Activated naive CD8-positive, alpha-beta T cell treated with anti-CD3 and anti-CD28 coated beads, Interleukin-2, amount 50 U/mL, for 24 hours (primary cell): ENCODE data around the gene EBF3.

ENCODE experiments used
- ATAC-seq: fragments of 150-1000 bp; cut with Tn5 transposase; one replicate; pipeline ENCODE4 v1.10.0; 2021
- DNase-seq: peaks from one replicate; pipeline ENCODE4 v3.0.0; 2021
- H3K27ac Mint-ChIP-seq: one replicate; pipeline ENCODE4 v1.8.0; 2021; ENCODE audit warnings: mild to moderate bottlenecking, mixed read lengths
- H3K27me3 Mint-ChIP-seq: one replicate; pipeline ENCODE4 v1.8.0; 2021; ENCODE audit warnings: mixed read lengths
- H3K36me3 Mint-ChIP-seq: one replicate; pipeline ENCODE4 v1.8.0; 2021; ENCODE audit warnings: low read depth, mixed read lengths
- H3K4me1 Mint-ChIP-seq: one replicate; pipeline ENCODE4 v1.8.0; 2021; ENCODE audit warnings: mixed read lengths
- H3K4me3 Mint-ChIP-seq: one replicate; pipeline ENCODE4 v1.8.0; 2021; ENCODE audit warnings: mild to moderate bottlenecking, moderate library complexity, mixed read lengths
- H3K9me3 Mint-ChIP-seq: one replicate; pipeline ENCODE4 v1.8.0; 2021; ENCODE audit warnings: mixed read lengths

Gene EBF3

GRCh38 chr10:129833468-129833950 lies 130.6 kb downstream of the EBF3 start:
- no peaks in the 10 kb centered on the region for H3K9me3 Mint-ChIP-seq
- no peak overlapping the region for H3K4me3 Mint-ChIP-seq
- H3K36me3 Mint-ChIP-seq: no peaks in the 10 kb centered on the region
- ATAC-seq (no peak), DNase-seq (no peak)
- H3K27ac Mint-ChIP-seq: no peak overlapping the region
- H3K4me1 Mint-ChIP-seq: no peaks in the 10 kb centered on the region
- H3K27me3 Mint-ChIP-seq: no peaks in the 10 kb centered on the region

DNA sequence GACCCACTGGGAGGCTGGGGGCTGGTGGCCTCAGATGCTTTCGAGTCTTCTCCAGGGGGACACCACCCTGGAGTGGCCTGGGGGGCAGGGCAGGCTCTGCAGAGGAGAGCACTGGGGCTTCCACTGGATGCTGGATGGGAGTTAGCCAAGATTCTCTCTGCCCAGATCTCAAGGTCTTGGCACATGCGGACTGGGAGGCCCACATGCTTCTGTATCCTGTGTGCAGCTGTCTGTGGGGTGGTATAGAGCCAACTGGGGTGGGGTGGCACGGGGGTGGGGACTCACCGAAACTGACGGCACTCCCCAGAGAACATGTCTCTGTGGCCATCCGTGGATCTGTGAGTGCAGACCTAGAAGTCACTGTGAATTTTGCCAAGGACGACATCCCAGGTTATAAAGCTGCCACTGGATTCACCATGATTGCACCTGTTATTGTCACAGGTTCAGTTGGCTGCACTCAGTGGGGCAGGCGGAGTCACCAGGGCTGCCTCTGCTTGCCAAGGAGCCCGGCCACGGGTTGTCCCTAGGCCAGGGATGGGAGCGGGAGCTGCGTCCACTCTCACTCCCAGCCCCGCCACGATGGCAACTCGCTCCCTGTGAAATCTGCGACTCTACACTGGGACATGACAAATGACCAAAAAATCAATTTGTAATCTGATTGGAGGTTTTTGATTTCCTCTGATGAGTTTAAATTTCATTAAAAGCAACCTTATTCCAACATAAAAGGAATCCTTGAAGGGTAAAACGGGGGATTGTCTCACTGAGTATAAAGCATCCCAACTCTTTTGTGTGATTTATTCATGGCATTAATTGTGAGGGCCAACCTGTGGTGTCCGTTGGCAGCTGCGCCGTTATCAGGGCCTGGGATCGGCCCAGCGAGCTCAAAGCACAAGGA lies 131.3 kb downstream of the EBF3 start:
- H3K4me1 Mint-ChIP-seq: no peaks in the 10 kb centered on the region
- H3K4me3 Mint-ChIP-seq: no peak overlapping the region
- DNase-seq (no peak), ATAC-seq (no peak)
- H3K27me3 Mint-ChIP-seq: no peaks in the 10 kb centered on the region
- H3K36me3 Mint-ChIP-seq: no peaks in the 10 kb centered on the region
- H3K27ac Mint-ChIP-seq: no peak overlapping the region
- no peaks in the 10 kb centered on the region for H3K9me3 Mint-ChIP-seq

DNA sequence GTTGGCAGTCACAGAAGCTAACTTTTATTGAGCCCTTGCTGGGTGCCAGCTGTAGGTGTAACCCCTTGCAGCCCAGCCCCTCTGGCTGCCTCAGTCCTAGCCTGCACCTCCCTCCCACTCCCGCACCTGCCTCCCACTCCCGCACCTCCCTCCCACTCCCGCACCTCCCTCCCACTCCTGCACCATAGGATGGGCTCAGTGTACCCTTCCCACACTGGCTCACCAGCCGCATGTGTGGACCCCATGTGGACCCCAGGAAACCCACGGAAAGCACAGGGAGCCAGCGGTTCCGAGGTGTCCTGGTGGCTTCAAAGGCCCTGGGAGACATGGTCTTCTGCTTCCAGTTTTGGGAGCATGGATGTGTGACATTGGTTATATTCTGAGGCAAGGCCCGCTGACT lies 132.9 kb downstream of the EBF3 start:
- H3K27me3 Mint-ChIP-seq: no peaks in the 10 kb centered on the region
- H3K4me3 Mint-ChIP-seq: no peak overlapping the region
- no peaks in the 10 kb centered on the region for H3K4me1 Mint-ChIP-seq
- H3K36me3 Mint-ChIP-seq: no peaks in the 10 kb centered on the region
- ATAC-seq (no peak), DNase-seq (no peak)
- no peaks in the 10 kb centered on the region for H3K9me3 Mint-ChIP-seq
- H3K27ac Mint-ChIP-seq: no peak overlapping the region

GRCh38 chr10:129825826-129826225 lies 138.2 kb downstream of the EBF3 start:
- Mint-ChIP-seq H3K4me3 (no peak overlapping the region), H3K27me3 (no peaks in the 10 kb centered on the region), H3K27ac (no peak overlapping the region), H3K9me3 (no peaks in the 10 kb centered on the region), H3K36me3 (no peaks in the 10 kb centered on the region), H3K4me1 (no peaks in the 10 kb centered on the region)
- ATAC-seq (no peak), DNase-seq (no peak)

GRCh38 chr10:129825221-129825620 lies 138.9 kb downstream of the EBF3 start:
- H3K27ac Mint-ChIP-seq: no peak overlapping the region
- no peaks in the 10 kb centered on the region for H3K27me3 Mint-ChIP-seq
- DNase-seq (no peak), ATAC-seq (no peak)
- no peaks in the 10 kb centered on the region for H3K36me3 Mint-ChIP-seq
- no peaks in the 10 kb centered on the region for H3K4me1 Mint-ChIP-seq
- no peaks in the 10 kb centered on the region for H3K9me3 Mint-ChIP-seq
- no peak overlapping the region for H3K4me3 Mint-ChIP-seq

- Mint-ChIP-seq H3K36me3 (no peaks in the 10 kb centered on the region), H3K27me3 (no peaks in the 10 kb centered on the region), H3K9me3 (peaks cover 13% of the 10 kb centered on the region), H3K27ac (no peak overlapping the region), H3K4me3 (no peak overlapping the region), H3K4me1 (no peaks in the 10 kb centered on the region)
- DNase-seq (no peak), ATAC-seq (no peak)
These were observed 143.6 kb downstream of the EBF3 start for GRCh38 chr10:129820451-129820850.

DNA sequence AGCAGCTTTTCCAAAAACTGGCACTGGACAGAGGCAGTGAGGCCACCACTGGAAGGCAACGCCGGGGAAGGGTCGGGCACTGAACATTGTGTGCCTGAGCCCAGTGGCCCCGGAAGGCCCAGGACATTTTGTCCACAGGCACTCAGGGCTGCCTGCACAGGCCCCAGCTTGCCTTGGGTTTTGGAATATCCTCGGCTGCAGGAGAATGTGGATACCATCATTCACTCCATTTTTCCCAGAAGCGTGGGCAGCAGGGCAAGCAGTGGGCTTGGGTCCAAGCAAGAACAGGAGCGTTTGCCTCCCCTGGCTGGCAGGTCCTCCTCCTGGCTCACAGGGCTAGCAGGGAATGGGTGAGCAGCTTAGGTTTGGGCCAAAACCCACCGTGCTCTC lies 147.4 kb downstream of the EBF3 start:
- no peak overlapping the region for H3K4me3 Mint-ChIP-seq
- no peak for ATAC-seq
- no peak overlapping the region for H3K27ac Mint-ChIP-seq
- H3K9me3 Mint-ChIP-seq: peaks cover 13% of the 10 kb centered on the region
- no peaks in the 10 kb centered on the region for H3K27me3 Mint-ChIP-seq
- H3K36me3 Mint-ChIP-seq: no peaks in the 10 kb centered on the region
- DNase-seq: no peak
- H3K4me1 Mint-ChIP-seq: no peaks in the 10 kb centered on the region

- ATAC-seq (no peak), DNase-seq (no peak)
- H3K9me3 Mint-ChIP-seq: peaks cover 13% of the 10 kb centered on the region
- H3K36me3 Mint-ChIP-seq: no peaks in the 10 kb centered on the region
- no peaks in the 10 kb centered on the region for H3K4me1 Mint-ChIP-seq
- H3K4me3 Mint-ChIP-seq: no peak overlapping the region
- H3K27me3 Mint-ChIP-seq: no peaks in the 10 kb centered on the region
- H3K27ac Mint-ChIP-seq: no peak overlapping the region
These were observed 148.0 kb downstream of the EBF3 start for GRCh38 chr10:129815898-129816655.

DNA sequence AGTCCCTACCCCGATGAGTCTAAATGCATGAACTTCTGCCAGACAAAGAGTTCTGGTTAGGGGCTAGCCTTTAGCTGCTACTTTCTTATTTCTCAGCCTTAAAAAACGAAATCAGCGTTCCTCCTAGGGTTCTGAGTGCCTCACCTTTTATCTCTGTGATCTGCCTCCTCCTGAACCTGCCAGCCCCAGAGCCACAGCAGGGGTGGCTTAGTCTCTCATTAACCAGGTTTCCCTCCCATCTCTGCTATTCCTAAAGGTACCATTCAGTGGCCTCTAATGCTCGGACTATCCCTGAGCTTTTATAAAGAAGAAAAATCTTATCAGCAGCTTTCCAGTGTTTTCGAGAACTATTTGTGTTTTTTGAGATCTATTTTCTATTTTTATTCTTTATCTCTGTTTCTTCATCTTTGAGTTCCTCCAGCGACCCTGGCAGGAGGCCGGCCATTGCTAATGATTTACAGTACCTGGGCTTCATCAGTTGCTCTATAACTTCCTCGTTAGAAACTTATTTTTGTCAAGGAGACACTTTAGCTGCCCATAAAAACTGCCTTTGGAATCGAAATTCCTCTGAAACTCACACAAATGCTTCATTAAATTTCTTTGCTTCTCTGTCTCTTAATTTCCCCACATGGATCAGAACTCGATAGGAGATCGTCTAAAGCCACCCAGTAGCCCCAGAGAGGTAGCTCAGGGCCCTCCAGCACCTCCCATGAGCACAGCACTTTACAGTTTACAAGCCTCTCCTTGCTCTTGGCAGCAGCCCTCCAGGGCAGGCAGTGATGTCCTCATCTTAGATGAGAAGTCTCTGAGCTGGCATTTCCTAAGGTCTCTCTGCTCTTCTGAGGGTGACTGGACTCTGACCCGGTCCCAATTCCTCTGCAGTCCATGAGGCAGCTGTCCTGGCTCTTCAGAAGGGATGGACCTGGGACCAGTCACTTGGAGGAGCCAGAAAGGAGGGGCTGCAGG lies 149.1 kb downstream of the EBF3 start:
- Mint-ChIP-seq H3K27me3 (no peaks in the 10 kb centered on the region), H3K27ac (no peak overlapping the region), H3K9me3 (peaks cover 13% of the 10 kb centered on the region), H3K4me3 (no peak overlapping the region), H3K36me3 (no peaks in the 10 kb centered on the region), H3K4me1 (no peaks in the 10 kb centered on the region)
- ATAC-seq (no peak), DNase-seq (no peak)

GRCh38 chr10:129812398-129812797 lies 151.7 kb downstream of the EBF3 start:
- DNase-seq: no peak
- H3K36me3 Mint-ChIP-seq: no peaks in the 10 kb centered on the region
- H3K9me3 Mint-ChIP-seq: peaks cover under 1% of the 10 kb centered on the region

GRCh38 chr10:129811208-129811607 lies 152.9 kb downstream of the EBF3 start:
- Mint-ChIP-seq H3K36me3 (no peaks in the 10 kb centered on the region), H3K27ac (no peak overlapping the region), H3K4me3 (no peak overlapping the region), H3K9me3 (peaks cover 9% of the 10 kb centered on the region), H3K4me1 (no peaks in the 10 kb centered on the region), H3K27me3 (no peaks in the 10 kb centered on the region)
- DNase-seq (no peak), ATAC-seq (no peak)

More at GRCh38 chr10:129812398-129812797, 151.7 kb downstream of the EBF3 start:
- no peak overlapping the region for H3K4me3 Mint-ChIP-seq
- H3K4me1 Mint-ChIP-seq: no peaks in the 10 kb centered on the region
- no peak overlapping the region for H3K27ac Mint-ChIP-seq
- ATAC-seq: no peak
- no peaks in the 10 kb centered on the region for H3K27me3 Mint-ChIP-seq

- Mint-ChIP-seq H3K4me1 (no peaks in the 10 kb centered on the region), H3K9me3 (peaks cover 9% of the 10 kb centered on the region), H3K36me3 (no peaks in the 10 kb centered on the region), H3K4me3 (no peak overlapping the region), H3K27me3 (no peaks in the 10 kb centered on the region), H3K27ac (no peak overlapping the region)
- ATAC-seq (no peak), DNase-seq (no peak)
These were observed 154.2 kb downstream of the EBF3 start for GRCh38 chr10:129809841-129810240.

DNA sequence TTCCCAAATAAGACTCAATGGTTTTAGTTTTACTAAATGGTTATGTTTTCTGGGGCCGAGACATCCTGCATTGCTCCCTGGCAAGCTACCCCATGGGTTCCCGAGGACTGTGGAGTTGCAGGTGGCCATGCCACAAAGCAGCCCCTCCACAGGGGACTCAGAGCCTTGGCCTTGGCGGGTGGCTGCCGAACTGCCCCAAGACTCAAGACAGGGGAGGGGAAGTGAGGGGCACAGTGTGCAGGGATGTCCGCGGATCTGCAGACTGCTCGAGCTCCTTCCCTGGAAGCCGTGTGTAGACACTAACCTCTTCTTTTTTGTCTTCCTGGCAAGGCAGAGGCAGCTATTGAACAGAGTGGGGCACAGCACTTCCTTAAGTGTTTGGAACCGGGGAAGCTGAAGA lies 154.6 kb downstream of the EBF3 start:
- no peak overlapping the region for H3K27ac Mint-ChIP-seq
- peaks cover under 1% of the 10 kb centered on the region for H3K36me3 Mint-ChIP-seq
- no peak for DNase-seq
- H3K4me1 Mint-ChIP-seq: no peaks in the 10 kb centered on the region
- H3K27me3 Mint-ChIP-seq: no peaks in the 10 kb centered on the region
- no peak overlapping the region for H3K4me3 Mint-ChIP-seq
- peaks cover 11% of the 10 kb centered on the region for H3K9me3 Mint-ChIP-seq
- ATAC-seq: no peak
